Ovary (tissue), 3 donors: ENCODE results near the gene CP.

Experiments used
- POLR2A ChIP-seq: fragments of 450-650 bp; IDR thresholded peaks from one replicate; pipeline ENCODE4 v1.6.1; 2017; ENCODE audit warnings: antibody characterized with exemption, mild to moderate bottlenecking, moderate library complexity
- TF ChIP-seq, protein P1 (sequence below), 3 donors: fragments of 450-650 bp in 2 of 3; fragments of 200-600 bp in 1 of 3; IDR thresholded peaks; one replicate each; pipeline versions ENCODE4 v1.5.1 to v1.8.0; 2016 to 2022; ENCODE audit warnings: antibody characterized with exemption in 3 of 3, mild to moderate bottlenecking in 1 of 3
- donor health status: DM: no; HTN: no; CAD: no.

DNA sequence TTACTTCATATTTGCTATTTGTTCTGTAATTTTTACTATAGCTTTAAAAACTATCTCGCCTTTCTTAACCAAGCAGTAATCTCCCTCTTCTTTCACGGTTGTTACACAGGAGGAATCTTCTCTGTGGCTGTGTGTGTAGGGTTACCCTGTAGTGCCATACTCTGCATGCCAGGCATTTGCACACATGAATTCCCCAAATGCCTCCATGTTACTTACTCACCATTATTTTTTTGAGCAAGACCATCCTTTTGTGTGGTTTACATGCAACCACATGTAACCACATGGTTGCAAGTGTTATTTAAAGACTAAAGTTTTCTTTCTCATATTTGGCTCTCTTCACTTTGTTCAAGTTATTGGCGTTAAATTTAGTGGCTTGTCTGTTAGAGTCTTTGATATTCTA, 46.7 kb downstream of the CP start:
- TF ChIP-seq, protein P1, sequence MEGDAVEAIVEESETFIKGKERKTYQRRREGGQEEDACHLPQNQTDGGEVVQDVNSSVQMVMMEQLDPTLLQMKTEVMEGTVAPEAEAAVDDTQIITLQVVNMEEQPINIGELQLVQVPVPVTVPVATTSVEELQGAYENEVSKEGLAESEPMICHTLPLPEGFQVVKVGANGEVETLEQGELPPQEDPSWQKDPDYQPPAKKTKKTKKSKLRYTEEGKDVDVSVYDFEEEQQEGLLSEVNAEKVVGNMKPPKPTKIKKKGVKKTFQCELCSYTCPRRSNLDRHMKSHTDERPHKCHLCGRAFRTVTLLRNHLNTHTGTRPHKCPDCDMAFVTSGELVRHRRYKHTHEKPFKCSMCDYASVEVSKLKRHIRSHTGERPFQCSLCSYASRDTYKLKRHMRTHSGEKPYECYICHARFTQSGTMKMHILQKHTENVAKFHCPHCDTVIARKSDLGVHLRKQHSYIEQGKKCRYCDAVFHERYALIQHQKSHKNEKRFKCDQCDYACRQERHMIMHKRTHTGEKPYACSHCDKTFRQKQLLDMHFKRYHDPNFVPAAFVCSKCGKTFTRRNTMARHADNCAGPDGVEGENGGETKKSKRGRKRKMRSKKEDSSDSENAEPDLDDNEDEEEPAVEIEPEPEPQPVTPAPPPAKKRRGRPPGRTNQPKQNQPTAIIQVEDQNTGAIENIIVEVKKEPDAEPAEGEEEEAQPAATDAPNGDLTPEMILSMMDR (IDR thresholded peaks at IDR 0.05): no peak
- TF ChIP-seq POLR2A: no peak
